H1 (cell line): ENCODE data around the gene HES4. TPM values are rescaled to one million over a fixed set of nuclear protein-coding genes. Genes with fewer than 3 reads are reported as not detected.

ENCODE experiments used
- CTCF ChIA-PET: fragments of 300-600 bp; sonication (Branson Sonifier 250); formaldehyde crosslinking; loops from one replicate; lab custom pipeline; 2021; ENCODE audit not compliant: partially characterized antibody; lab: Charles Lee
- POLR2A ChIA-PET: fragments of 300-600 bp; sonication (Branson Sonifier 250); formaldehyde crosslinking; loops from one replicate; lab custom pipeline; 2021; ENCODE audit warnings: inconsistent platforms; ENCODE audit not compliant: partially characterized antibody; lab: Charles Lee
- DNase-seq, 2 experiments: peaks; one replicate each; pipeline versions ENCODE4 v3.0.0 to v3.0.0-alpha.2; 2010 to 2022; ENCODE audit warnings: low spot score in 2 of 2, low read depth in 1 of 2, mixed read lengths in 1 of 2
- FAIRE-seq: peaks from 2 replicates; lab custom pipeline; 2011; peaks lifted over from hg19 to GRCh38; lab: Jason Lieb, UNC
- H2AFZ ChIP-seq: 2 replicates; pipeline ENCODE4 v1.8.1; 2012; ENCODE audit warnings: low read length, inconsistent platforms
- H2AK5ac ChIP-seq: 2 replicates; pipeline ENCODE4 v1.6.1; 2013; ENCODE audit warnings: low read depth, low read length
- H2BK120ac ChIP-seq: replicated peaks from 2 replicates; pipeline ENCODE3; 2013; ENCODE audit warnings: low read depth, low read length, inconsistent platforms
- H2BK12ac ChIP-seq: 2 replicates; pipeline ENCODE4 v1.6.1; 2013; ENCODE audit warnings: low read depth, low read length
- H2BK15ac ChIP-seq: 2 replicates; pipeline ENCODE4 v1.6.1; 2013; ENCODE audit warnings: low read length
- H2BK20ac ChIP-seq: 2 replicates; pipeline ENCODE4 v1.6.1; 2013; ENCODE audit warnings: low read length
- H2BK5ac ChIP-seq: 2 replicates; pipeline ENCODE4 v1.6.1; 2013; ENCODE audit warnings: low read depth, low read length
- H3K14ac ChIP-seq: 2 replicates; pipeline ENCODE4 v1.6.1; 2013; ENCODE audit warnings: inconsistent platforms; ENCODE audit not compliant: insufficient read length
- H3K18ac ChIP-seq: 2 replicates; pipeline ENCODE4 v1.6.1; 2013; ENCODE audit warnings: low read length; ENCODE audit errors: extremely low read depth
- H3K23ac ChIP-seq: 2 replicates; pipeline ENCODE4 v1.6.1; 2013; ENCODE audit warnings: inconsistent platforms; ENCODE audit not compliant: insufficient read length
- H3K23me2 ChIP-seq: 2 replicates; pipeline ENCODE4 v1.6.1; 2013; ENCODE audit warnings: low read depth, low read length
- H3K27ac ChIP-seq: 2 replicates; pipeline ENCODE4 v1.6.1; 2011; ENCODE audit warnings: low read depth, low read length, inconsistent platforms
- H3K27me3 ChIP-seq, 4 experiments: replicated peaks in 1 of 4; 1 replicate in 1 of 4; 2 replicates in 3 of 4; pipeline versions ENCODE4 v1.6.1 to v1.8.1; 2011 to 2013; ENCODE audit warnings: low read length in 3 of 4, mild to moderate bottlenecking in 3 of 4, inconsistent platforms in 2 of 4, mixed read lengths in 2 of 4, moderate library complexity in 1 of 4; ENCODE audit not compliant: control insufficient read depth in 3 of 4, insufficient read depth in 3 of 4; ENCODE audit errors: extremely low read depth in 1 of 4
- H3K36me3 ChIP-seq, 4 experiments: 2 replicates each; pipeline versions ENCODE4 v1.6.1 to v1.8.1; 2011 to 2013; ENCODE audit warnings: mild to moderate bottlenecking in 4 of 4, low read length in 3 of 4, moderate library complexity in 2 of 4, control low read depth in 1 of 4, inconsistent platforms in 1 of 4; ENCODE audit not compliant: insufficient read depth in 4 of 4, control insufficient read depth in 2 of 4
- H3K4ac ChIP-seq: replicated peaks from 2 replicates; pipeline ENCODE3; 2013; ENCODE audit warnings: low read length, low read depth, mixed read lengths, inconsistent platforms; ENCODE audit not compliant: insufficient read length
- H3K4me1 ChIP-seq, 4 experiments: replicated peaks in 1 of 4; 1 replicate in 1 of 4; 2 replicates in 3 of 4; pipeline versions ENCODE4 v1.6.1 to v1.8.1; 2011 to 2013; ENCODE audit warnings: low read length in 3 of 4, inconsistent platforms in 2 of 4, mixed read lengths in 1 of 4; ENCODE audit not compliant: insufficient read depth in 4 of 4, control insufficient read depth in 3 of 4
- H3K4me2 ChIP-seq, 2 experiments: 2 replicates each; pipeline versions ENCODE4 v1.6.1 to v1.8.1; 2011 to 2013; ENCODE audit warnings: low read depth in 2 of 2, low read length in 2 of 2, control low read depth in 1 of 2, inconsistent platforms in 1 of 2, mild to moderate bottlenecking in 1 of 2; ENCODE audit not compliant: insufficient read depth in 1 of 2
- H3K4me3 ChIP-seq, 4 experiments: fragments of 200-600, 300-600 bp in 1 of 4; sonication (generic), shearing (Covaris generic), sonication (Bioruptor Twin) in 1 of 4; 2 replicates each; pipeline versions ENCODE4 v1.5.1 to v1.8.1; 2011 to 2016; ENCODE audit warnings: low read length in 4 of 4, low read depth in 3 of 4, control low read depth in 2 of 4, inconsistent platforms in 2 of 4, mild to moderate bottlenecking in 2 of 4, mixed read lengths in 1 of 4, moderate library complexity in 1 of 4; ENCODE audit not compliant: insufficient read depth in 2 of 4; ENCODE audit errors: extremely low read depth in 1 of 4
- H3K56ac ChIP-seq: replicated peaks from 2 replicates; pipeline ENCODE3; 2013; ENCODE audit warnings: low read depth, mild to moderate bottlenecking, mixed read lengths, low read length, inconsistent platforms; ENCODE audit not compliant: insufficient read length
- H3K79me1 ChIP-seq: 2 replicates; pipeline ENCODE4 v1.6.1; 2013; ENCODE audit warnings: low read depth, low read length, control low read depth
- H3K79me2 ChIP-seq, 2 experiments: 2 replicates each; pipeline versions ENCODE4 v1.6.1 to v1.8.1; 2012 to 2013; ENCODE audit warnings: low read length in 2 of 2, mild to moderate bottlenecking in 2 of 2, inconsistent platforms in 1 of 2; ENCODE audit not compliant: insufficient read depth in 2 of 2, control insufficient read depth in 1 of 2
- H3K9ac ChIP-seq, 4 experiments: replicated peaks in 1 of 4; 1 replicate in 1 of 4; 2 replicates in 3 of 4; pipeline versions ENCODE4 v1.6.1 to v1.8.1; 2011 to 2013; ENCODE audit warnings: low read depth in 3 of 4, low read length in 3 of 4, control low read depth in 2 of 4, mild to moderate bottlenecking in 2 of 4, moderate library complexity in 2 of 4, inconsistent platforms in 1 of 4; ENCODE audit errors: extremely low read depth in 1 of 4
- H3K9me3 ChIP-seq, 2 experiments: 2 replicates each; pipeline versions ENCODE4 v1.6.1 to v1.8.1; 2012 to 2013; ENCODE audit warnings: mild to moderate bottlenecking in 2 of 2, moderate library complexity in 2 of 2, control low read depth in 1 of 2, inconsistent platforms in 1 of 2, low read depth in 1 of 2, low read length in 1 of 2, mixed read lengths in 1 of 2; ENCODE audit not compliant: insufficient read depth in 2 of 2
- H4K20me1 ChIP-seq, 2 experiments: replicated peaks in 1 of 2; 2 replicates each; pipeline versions ENCODE3 to v1.8.1; 2011 to 2013; ENCODE audit warnings: inconsistent platforms in 2 of 2, low read length in 2 of 2, mild to moderate bottlenecking in 1 of 2; ENCODE audit not compliant: insufficient read depth in 2 of 2, control insufficient read depth in 1 of 2
- H4K5ac ChIP-seq: 2 replicates; pipeline ENCODE4 v1.6.1; 2013; ENCODE audit warnings: low read length, low read depth, mixed read lengths, inconsistent platforms; ENCODE audit not compliant: insufficient read length
- H4K8ac ChIP-seq: 2 replicates; pipeline ENCODE4 v1.8.0; 2013; ENCODE audit warnings: mild to moderate bottlenecking, moderate library complexity, low read length, inconsistent platforms; ENCODE audit not compliant: insufficient read depth; ENCODE audit errors: extremely low read depth
- H4K91ac ChIP-seq: replicated peaks from 2 replicates; pipeline ENCODE3; 2013; ENCODE audit warnings: low read length, mixed read lengths, inconsistent platforms; ENCODE audit not compliant: insufficient read length
- BACH1 ChIP-seq: IDR thresholded peaks from 2 replicates; pipeline ENCODE4 v1.6.1; 2012; ENCODE audit warnings: low read length, improper control_type of control experiment
- FOSL1 ChIP-seq: IDR thresholded peaks from 2 replicates; pipeline ENCODE4 v1.6.1; 2011; ENCODE audit warnings: mild to moderate bottlenecking, low read depth, low read length, moderate library complexity; ENCODE audit not compliant: insufficient read depth
- HDAC6 ChIP-seq: IDR thresholded peaks from one replicate; pipeline ENCODE4 v1.7.1; 2012; ENCODE audit warnings: low read depth, mild to moderate bottlenecking, inconsistent platforms, low read length, moderate library complexity
- JUND ChIP-seq: IDR thresholded peaks from 2 replicates; pipeline ENCODE4 v1.6.1; 2011; ENCODE audit warnings: mild to moderate bottlenecking, improper control_type of control experiment, low read length
- NANOG ChIP-seq: IDR thresholded peaks from 2 replicates; pipeline ENCODE4 v1.6.1; 2011; ENCODE audit warnings: low read length, low read depth, mild to moderate bottlenecking, inconsistent platforms; ENCODE audit not compliant: insufficient read depth, poor library complexity, severe bottlenecking
- SAP30 ChIP-seq: fragments of 300-600 bp; sonication (generic); IDR thresholded peaks from 2 replicates; pipeline ENCODE4 v1.7.1; 2012; ENCODE audit warnings: low read length, moderate library complexity, mild to moderate bottlenecking, inconsistent platforms; ENCODE audit not compliant: insufficient read depth, insufficient replicate concordance
- SIX5 ChIP-seq: IDR thresholded peaks from 2 replicates; pipeline ENCODE4 v1.6.1; 2011; ENCODE audit warnings: mild to moderate bottlenecking, low read depth, low read length
- SP2 ChIP-seq: IDR thresholded peaks from 2 replicates; pipeline ENCODE4 v1.6.1; 2012; ENCODE audit warnings: mild to moderate bottlenecking, low read length, inconsistent platforms
- SP4 ChIP-seq: IDR thresholded peaks from 2 replicates; pipeline ENCODE4 v1.6.1; 2012; ENCODE audit warnings: low read length, inconsistent platforms
- SRF ChIP-seq: IDR thresholded peaks from 2 replicates; pipeline ENCODE4 v1.6.1; 2011; ENCODE audit warnings: mild to moderate bottlenecking, low read depth, low read length, moderate library complexity
- YY1 ChIP-seq: IDR thresholded peaks from 2 replicates; pipeline ENCODE4 v1.6.1; 2011; ENCODE audit warnings: low read depth, mild to moderate bottlenecking, low read length
- WGBS, 2 experiments: shearing (Covaris generic) in 1 of 2; methylation state at CpG; one replicate each; pipeline versions ENCODE4 v1.1.6 to v1.1.7; 2013 to 2015; ENCODE audit warnings: low lambda C conversion rate in 2 of 2, mixed read lengths in 2 of 2, inconsistent platforms in 1 of 2, low coverage in 1 of 2, missing lambda C conversion rate in 1 of 2; ENCODE audit not compliant: insufficient replicate concordance in 2 of 2, insufficient coverage in 1 of 2, insufficient read length in 1 of 2; ENCODE audit errors: extremely low coverage in 1 of 2, missing lambda C conversion rate in 1 of 2; 5-methylcytosine and 5-hydroxymethylcytosine counted together
- polyA plus RNA-seq, 7 experiments: library from polyadenylated mRNA; depleted of rRNA in 3 of 7; stranded (reverse) in 5 of 7; unstranded in 2 of 7; fragments of >200 nt in 5 of 7; fragments of 200-250 nt in 2 of 7; gene quantifications; 1 replicate in 5 of 7; 2 replicates in 1 of 7; 4 replicates in 1 of 7; pipeline versions ENCODE4 v1.2.1 to v1.2.3, GENCODE V29; 2011 to 2013; ENCODE audit warnings: missing spikeins in 2 of 7, mixed read lengths in 2 of 7
- total RNA-seq: library from RNA; stranded (reverse); fragmentation: NEBNext Ultra II Directional; extraction: Animal tissue kit (Norgen Biotek cat#: 25700); gene quantifications from 2 replicates; pipeline ENCODE4 v1.2.1, GENCODE V29; 2021
- TF ChIP-seq, protein P1 (sequence below): IDR thresholded peaks from 2 replicates; pipeline ENCODE4 v1.6.1; 2011; ENCODE audit warnings: low read depth, mild to moderate bottlenecking, low read length; ENCODE audit not compliant: insufficient read depth

Gene HES4
- total and polyA plus RNA-seq, 2 of the 8 experiments (the other 6 are each of a cell fraction or from before 2014, with no cell fraction given), result 2.8 to 3.5 TPM

DNA sequence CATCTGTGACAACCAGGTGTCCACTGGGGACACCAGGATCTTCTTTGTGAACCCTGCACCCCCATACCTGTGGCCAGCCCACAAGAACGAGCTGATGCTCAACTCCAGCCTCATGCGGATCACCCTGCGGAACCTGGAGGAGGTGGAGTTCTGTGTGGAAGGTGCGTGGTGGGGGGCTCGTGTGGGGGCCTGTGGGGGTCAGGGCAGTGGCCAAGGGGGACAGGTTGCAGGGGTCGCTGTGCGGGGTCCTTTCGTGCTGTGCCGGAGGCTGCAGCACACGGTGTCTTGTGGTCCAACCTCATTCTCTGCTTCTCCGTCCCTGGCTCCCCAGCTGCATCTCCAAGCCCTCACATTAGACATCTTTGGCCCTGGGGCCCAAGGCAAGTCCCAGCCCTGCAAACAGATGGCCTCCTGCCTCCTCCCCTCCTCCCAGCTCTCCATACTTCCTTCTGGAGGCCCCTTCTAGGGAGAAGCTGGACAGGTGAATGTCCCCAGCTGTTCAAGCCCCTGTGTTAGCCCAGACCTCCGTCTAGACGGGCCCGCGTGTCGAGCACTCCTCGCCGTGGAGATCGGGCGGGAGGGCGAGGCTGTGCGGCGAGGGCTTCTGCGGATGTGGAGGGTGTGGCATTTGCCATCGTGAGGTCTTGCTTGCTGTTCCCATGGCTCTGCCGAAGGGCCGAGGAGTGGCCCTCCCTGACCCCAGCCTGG lies 22.6 kb upstream of the HES4 start:
- peaks cover 8% of the 10 kb centered on the region; the same call in 1 of the 2 replicates for H3K23me2 ChIP-seq
- WGBS, 2 experiments, result 91% methylated on average over 16 of the region's 27 CpGs; no CpG with 5 or more reads in 1 of the 2 experiments
- H3K56ac ChIP-seq, result no peak overlapping the region
- peak overlapping the region; percentile 99; the same call in 1 of the 2 replicates for H2BK12ac ChIP-seq
- H3K9ac ChIP-seq, result no peak overlapping the region
- FAIRE-seq, result no peak
- H2BK15ac ChIP-seq, result peak overlapping the region; percentile 81; the same call in 1 of the 2 replicates
- no peaks in the 10 kb centered on the region for H3K9me3 ChIP-seq
- H4K8ac ChIP-seq, result peak overlapping the region; percentile 46; the same call in 1 of the 2 replicates
- H3K79me2 ChIP-seq, result peaks cover 0 to 13% of the 10 kb centered on the region in 2 experiments; a peak in 1 of 4 replicates
- H4K20me1 ChIP-seq, result peaks cover 6 to 15% of the 10 kb centered on the region in 2 experiments
- ChIA-PET POLR2A (interaction anchor here (0.7 to 14.9 kb wide), 6 partner anchors 14 to 178 kb away, joined by 3 to 245 read pairs (median 5); no protein-coding TSS in a partner anchor), CTCF (interaction anchor here (0.6 to 3.0 kb wide), 8 partner anchors 10 to 202 kb away, joined by 3 to 15 read pairs (median 4); no protein-coding TSS in a partner anchor)
- H4K5ac ChIP-seq, result no peak overlapping the region
- peaks cover 2 to 54% (median 38%) of the 10 kb centered on the region in 4 experiments for H3K4me1 ChIP-seq
- H3K4me2 ChIP-seq, result peak overlapping the region in 1 of 2 experiments; percentile 79; a peak in 2 of 4 replicates
- H3K18ac ChIP-seq, result no peak overlapping the region
- peaks cover 0 to 24% (median 3%) of the 10 kb centered on the region in 4 experiments; a peak in 4 of 8 replicates for H3K36me3 ChIP-seq
- H2BK20ac ChIP-seq, result no peak overlapping the region
- no peak overlapping the region for H3K4me3 ChIP-seq
- no peak overlapping the region for H2BK5ac ChIP-seq
- no peak overlapping the region for H3K23ac ChIP-seq
- peak overlapping the region; percentile 82; the same call in 1 of the 2 replicates for H2AK5ac ChIP-seq
- no peaks in the 10 kb centered on the region for H3K27me3 ChIP-seq
- no peak overlapping the region for H4K91ac ChIP-seq
- no peak for DNase-seq
- H2BK120ac ChIP-seq, result no peak overlapping the region
- no peak overlapping the region for H2AFZ ChIP-seq
- no peak overlapping the region for H3K14ac ChIP-seq
- H3K27ac ChIP-seq, result no peak overlapping the region
- peaks cover 13% of the 10 kb centered on the region for H3K79me1 ChIP-seq
- H3K4ac ChIP-seq, result peak overlapping the region; percentile 53
- TF ChIP-seq FOSL1 (no peak), SP2 (no peak), SIX5 (no peak), JUND (no peak), SAP30 (no peak), YY1 (no peak), BACH1 (no peak), NANOG (no peak), SRF (no peak), SP4 (no peak), HDAC6 (no peak)
- TF ChIP-seq, protein P1, sequence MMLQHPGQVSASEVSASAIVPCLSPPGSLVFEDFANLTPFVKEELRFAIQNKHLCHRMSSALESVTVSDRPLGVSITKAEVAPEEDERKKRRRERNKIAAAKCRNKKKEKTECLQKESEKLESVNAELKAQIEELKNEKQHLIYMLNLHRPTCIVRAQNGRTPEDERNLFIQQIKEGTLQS, result no peak
